Stimulated activated CD8-positive, alpha-beta memory T cell treated with anti-CD3 and anti-CD28 coated beads, Interleukin-2, amount 100 ng/mL, for 48 hours (primary cell): ENCODE data around the gene FNTB.

ENCODE experiments used
- DNase-seq, 2 donors: peaks; one replicate each; pipeline ENCODE4 v3.0.0-alpha.2; 2020; ENCODE audit warnings: low read depth in 2 of 2

Gene FNTB, protein sequence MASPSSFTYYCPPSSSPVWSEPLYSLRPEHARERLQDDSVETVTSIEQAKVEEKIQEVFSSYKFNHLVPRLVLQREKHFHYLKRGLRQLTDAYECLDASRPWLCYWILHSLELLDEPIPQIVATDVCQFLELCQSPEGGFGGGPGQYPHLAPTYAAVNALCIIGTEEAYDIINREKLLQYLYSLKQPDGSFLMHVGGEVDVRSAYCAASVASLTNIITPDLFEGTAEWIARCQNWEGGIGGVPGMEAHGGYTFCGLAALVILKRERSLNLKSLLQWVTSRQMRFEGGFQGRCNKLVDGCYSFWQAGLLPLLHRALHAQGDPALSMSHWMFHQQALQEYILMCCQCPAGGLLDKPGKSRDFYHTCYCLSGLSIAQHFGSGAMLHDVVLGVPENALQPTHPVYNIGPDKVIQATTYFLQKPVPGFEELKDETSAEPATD

DNA sequence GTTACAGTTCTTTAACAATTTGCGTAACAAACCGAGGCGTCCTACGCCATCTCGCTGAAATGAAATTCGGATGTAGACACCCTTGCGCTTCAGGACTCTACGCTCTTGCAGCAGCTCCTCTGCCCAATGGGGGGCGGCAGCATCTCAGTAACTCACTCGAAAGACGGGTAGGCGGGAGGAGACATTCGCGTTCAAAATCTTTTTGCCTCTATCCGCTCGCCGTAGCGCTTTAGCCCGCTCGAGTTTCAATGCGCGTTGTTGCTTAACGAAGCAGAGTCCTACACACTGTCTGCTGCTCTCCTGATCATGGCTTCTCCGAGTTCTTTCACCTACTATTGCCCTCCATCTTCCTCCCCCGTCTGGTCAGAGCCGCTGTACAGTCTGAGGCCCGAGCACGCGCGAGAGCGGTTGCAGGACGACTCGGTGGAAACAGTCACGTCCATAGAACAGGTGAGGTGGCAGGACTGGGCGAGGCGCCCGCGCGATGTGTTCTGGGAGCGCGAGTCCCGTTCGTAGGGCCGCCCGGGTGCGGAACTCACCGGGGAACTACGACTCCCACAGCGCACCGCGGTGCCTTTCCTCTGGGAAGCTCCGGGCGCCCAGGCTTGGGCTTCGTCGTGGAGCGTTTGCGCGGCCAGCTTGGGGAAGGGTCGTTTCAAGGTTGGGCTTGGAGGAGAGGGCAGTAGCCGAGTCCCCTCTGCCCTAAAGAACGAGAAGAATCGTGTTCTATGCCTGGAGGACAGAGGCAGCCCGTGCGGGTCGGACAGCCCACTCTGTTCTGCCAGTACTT lies at the start of gene FNTB:
TSS of gene FNTB (plus strand) at position 248 of the 790 bp plus-strand sequence. CDS start at position 307, 59 bp downstream.
- DNase-seq = peak; percentile 85 to 88

DNA sequence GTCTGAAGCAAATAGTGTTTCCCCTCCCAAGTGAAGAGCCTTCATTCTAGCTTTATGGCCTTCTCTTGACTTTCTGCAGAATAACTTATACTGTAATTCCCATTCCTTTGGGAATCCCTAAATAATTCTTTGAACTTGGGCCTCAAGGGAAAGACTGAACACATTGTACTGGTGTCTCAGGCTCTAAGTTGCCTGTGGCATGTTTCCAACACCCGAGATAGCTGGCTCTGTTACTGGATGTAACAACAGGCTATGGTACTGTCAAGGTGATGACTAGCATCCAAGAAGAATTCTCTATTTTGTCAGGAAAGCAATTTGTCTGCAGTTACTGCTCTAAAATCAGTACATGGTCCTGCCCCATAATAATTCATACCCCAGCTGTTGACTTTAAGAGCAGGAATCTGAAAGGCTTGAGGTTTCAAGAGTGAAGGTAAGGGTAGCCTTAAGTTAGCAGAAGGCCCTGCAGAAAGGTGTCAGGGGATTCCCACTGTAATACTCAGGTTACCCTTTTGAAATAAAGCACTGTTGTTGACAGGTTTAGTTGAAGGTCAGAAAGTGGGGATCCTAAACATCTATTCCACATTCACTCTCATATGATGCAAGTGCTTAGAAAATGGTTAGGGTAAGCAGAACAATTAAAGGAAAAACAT lies 49.4 kb upstream of the FNTB start:
- no peak for DNase-seq

DNA sequence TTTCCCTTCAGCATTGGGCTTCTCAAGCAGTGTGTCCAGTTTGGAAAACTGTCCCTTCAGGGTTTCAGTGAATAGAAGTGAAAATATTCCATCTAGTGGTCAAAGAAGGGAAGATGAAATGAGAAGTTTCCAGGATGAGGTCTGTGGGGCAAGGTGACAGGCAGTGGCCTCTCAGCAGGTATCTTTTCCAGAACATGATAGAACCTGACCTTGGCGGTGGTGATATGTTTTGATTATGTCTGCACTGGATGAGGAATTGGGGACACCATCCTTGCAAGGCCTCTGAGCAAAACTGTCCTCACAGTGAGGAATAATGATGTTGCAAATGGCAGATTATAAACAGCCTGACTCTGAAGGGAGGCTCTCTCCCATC lies 48.9 kb upstream of the FNTB start:
- no peak for DNase-seq

DNA sequence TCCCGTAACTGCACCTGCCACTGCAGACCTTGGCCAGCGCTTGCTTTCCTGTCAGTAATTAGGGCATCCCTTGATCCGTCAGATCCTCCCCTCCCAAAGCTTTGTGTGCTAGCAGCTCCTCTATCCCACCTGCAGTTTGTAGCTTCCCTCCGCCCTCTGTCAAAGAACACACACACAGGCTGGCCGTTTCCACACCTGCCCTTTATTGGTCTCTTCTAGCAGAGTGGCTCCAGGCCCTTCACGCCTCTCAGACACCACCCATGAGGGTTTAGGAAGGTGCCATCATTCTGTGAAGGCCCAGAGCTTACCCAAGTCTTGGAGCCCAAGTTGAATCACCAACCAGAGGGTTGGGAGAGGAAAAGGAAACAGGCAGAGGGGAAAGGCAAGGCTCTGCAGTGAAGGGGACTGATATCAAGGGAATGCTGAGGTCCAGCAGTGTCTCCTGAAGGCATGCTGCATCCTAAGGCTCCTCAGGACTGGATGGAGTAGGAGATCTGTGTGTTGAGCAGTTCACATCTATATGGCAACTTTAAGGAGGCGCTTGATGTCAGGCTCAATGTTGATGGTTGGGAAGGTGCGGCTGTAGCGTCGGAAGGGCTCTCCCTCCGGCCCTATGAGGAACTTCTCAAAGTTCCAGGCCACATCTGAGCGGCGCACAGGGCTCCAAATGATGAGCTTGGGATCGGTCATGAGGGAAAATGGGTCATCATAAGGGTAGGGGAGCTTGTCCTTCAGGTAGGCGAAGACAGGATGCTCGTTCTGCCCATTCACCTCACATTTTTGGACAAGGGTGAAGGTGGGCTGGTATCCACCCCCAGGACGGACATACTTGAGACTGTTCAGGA lies 47.5 kb upstream of the FNTB start:
- no peak for DNase-seq

DNA sequence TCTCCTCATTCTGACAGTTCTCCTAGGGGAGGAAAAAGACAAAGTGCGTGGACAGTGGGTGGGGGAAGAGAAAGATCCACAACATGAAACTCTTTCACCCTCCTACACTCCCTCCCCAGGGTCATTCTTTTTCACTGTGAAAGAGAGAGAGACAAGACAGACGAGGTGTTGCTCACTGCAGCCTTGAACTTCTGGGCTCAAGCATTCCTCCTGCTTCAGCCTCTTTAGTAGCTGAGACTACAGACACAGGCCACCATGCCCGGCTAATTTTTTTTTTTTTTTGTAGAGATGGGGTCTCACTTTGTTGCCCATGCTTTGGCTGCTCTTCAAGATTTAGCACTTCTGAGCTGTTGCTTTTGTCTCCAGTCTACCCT lies 46.9 kb upstream of the FNTB start:
- no peak for DNase-seq

DNA sequence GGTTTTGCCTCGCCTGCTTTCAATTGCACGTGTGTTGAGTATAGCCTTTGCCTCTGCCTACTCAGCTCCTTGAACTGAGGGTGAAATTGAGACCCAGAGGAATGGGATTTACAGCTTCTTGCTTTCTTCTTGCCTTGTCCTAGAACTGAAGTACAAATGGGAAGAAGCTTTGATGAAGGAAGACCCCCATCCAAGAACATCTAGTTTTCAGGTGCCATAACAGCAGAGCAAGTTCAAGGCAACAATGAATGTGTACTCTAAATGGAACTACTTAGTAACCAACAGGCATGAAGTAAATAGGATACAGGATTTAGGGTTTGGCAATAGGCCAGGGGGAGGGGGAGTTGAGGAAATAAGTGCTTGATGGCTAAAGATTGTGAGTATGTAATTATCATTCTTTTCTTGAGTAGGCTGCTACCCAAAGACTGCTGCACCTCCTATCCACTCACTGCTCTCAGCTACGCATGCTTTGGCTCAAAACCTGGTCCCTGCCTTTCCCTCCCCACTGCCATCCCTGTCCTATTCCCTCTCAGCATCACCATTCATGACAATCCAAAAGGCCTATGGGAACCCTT lies 46.3 kb upstream of the FNTB start:
- no peak for DNase-seq

DNA sequence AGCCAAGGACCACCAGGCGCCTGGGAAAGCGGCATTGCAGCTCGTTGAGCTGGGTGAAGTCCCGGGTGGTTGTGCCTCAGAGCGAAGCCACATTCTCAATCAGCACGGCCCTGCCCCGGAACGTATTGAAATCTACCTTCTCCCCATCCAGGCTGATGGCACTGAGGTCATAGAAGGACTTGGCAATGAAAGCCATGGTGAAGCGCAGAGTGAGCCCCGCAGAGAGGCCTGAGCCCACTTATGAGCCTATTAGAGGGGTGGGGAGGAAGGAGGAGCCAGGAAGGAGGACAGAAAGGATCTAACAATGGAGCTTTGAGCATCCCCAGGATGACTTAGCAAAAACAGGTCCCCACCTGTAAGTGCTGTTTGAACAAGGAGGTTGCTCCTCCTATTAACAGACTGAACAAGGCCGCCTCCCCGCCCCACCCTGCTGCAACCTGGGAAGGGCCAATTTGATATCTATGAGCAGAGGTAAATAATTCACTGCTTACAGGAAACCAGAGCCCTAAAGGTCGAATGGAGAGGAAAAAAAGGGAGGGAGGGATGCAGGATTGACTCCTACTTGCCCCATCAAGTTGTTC lies 44.1 kb upstream of the FNTB start, which contains the start of gene GPX2:
TSS of gene GPX2 (minus strand) at position 215 of the 581 bp plus-strand sequence. CDS start at position 196, 19 bp downstream.
- no peak for DNase-seq

DNA sequence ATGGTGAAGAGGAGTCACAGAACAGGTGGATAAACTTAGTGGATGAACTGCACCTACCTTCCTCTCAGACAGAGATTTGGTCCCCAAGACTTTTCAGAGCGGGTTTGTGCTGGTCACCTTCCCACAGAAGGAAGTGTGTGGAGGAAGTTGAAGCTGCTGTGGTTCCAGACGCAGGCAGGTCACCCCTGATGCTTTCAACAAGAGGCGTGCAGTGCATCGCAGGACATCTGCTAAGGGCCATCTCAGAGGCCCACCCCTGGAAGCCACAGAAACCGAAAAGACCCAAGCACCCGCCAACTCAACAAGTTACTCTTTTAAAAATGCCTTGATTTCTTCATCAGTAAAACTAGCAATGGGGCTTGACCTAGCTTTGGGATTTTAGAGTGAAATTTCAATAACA lies 43.1 kb upstream of the FNTB start:
- no peak for DNase-seq

DNA sequence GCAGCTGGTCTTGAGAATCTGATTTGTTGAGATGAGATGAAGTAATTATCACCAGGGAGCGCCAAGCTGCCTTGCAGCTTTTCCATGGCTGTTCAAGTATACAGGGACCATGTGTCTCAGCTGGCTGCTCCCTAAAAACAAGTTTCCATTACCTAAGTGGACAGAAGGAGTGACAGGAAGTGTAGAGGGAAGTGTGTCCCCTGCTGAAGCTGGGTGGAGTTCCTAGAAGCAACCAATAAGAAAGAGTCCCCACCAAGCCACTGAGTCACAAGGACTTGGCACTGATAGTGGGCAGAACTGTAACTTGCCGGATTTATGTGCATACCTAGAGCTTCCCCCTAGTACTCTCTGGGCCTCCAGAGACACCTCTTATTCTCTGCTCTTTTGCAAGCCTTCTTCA lies 42.7 kb upstream of the FNTB start:
- no peak for DNase-seq

DNA sequence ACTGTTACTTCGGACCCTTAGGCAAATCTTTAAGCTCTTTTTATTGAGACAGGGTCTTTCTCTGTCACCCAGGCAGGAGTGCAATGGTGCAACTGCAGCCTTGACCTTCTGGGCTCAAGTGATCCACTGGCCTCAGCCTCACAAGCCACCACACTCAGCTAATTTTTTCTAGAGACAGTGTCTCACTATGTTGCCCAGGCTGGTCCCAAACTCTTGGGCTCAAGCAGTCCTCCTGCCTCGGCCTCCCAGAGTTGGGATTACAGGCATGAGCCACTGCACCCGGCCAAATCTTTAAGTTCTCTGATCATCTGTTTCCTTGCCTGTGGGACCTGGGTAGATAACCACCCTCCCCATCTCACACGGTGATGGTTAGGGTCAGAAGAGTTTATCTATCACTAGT lies 41.8 kb upstream of the FNTB start:
- no peak for DNase-seq

DNA sequence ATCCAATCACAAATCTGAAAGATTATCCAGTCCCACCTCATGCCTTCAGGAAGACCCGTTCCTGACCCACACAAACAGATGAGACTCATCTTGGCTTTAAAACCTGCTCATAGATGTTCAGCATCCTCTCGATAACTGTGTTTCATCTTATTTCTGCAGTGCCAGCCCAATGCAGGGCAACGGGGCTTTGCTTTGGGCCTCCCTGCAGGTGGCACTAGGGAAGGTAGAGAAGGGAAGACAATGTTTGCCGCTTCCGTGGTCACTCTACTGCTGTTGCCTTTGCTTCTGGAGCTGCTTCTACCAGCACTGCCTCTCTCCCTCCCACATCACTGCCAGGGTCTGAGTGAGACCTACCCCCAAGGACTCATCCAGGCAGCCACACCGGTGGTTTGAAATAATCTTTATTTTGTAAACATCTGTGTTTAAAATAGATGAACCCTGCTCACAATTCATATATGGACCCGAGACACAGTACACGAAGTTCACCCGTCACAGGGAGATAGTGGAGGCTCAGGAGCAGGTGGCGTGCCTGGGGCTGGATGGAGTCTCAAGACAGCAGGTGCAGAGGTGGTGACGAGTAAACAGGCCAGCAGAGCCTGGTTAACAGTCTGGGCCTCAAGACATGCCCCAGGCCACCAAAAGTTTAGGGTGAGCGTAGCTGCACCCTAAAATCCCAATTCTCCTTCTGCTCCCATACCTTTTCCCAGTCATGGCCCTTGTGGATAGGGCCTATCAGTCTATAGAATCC lies 41.1 kb upstream of the FNTB start:
- no peak for DNase-seq

DNA sequence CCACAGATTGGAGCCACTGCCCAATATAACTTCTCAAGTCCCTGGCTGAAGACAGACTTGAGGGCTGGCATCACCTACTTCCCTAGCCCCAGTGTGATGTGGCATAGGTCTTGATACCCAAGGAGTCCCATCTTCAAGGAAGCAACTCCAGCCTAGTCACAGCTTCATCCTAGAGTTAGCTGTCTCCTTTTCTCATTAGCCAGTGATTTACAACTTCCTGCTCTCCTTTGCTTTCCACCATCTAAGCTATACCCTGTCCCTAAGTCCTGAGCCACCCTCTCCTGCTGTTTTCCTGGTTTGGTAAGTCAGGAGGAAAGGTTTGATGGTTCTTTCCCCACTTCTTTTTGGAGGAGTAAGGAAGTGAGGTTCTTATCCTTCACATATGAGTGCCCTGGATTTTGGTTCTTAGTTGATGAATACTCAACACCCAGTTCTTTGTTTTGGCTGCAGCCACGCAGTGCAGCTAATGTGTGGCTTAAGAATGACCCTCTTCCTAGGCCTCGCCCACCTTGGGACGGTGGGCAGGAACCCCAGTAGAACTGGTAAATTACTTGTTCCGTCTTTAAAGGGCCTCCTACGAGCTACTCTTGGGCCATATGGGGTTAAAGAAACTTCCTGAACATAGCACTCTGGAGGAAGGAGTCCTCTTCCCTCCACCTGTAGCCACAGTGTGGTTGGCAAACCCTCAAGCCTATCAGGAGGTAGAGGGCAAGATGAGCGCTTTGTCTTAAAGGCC lies 40.2 kb upstream of the FNTB start:
- no peak for DNase-seq

DNA sequence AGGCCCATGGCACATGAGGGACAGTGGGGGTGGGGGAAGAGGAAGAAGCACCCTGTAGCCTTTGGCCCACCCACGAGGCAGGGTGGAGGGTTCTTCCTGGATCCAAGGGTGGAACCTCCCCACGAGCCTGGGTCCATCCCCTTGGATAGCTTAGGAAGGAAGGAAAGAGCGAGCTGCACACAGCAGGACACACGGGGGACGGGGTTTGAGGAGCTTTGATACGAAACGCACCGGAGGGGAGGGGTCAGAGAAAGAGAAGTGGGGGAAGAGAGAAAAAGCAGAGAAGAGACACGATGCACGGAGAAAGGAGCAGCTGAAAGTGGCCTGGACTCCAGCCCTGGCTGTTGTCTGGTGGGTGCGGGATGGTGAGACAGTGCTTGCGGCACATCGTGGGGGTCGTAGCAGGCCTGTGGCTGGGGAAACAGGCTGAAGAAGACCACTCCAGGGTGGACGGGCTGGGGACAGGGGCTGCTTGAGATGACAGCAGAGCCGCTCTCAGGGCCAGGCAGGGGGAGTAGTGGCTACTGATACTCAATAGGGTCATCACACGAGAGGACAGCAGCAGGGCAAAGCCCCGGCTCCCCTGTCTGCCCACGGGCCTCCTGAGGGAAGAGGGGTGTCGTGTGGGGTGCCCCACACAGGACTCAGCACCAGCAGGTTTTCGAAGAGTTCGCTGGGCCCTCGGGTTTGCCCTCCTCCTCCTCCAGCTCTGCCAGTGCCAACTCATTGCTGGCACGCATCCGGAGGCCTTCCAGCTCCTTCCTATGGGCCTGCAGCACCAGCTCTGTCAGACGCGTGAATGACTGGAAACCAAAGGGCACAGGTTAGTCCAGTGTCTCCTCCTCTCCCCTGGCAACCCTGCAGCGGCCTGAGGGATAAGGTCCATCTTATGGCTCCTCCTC lies 38.7 kb upstream of the FNTB start:
- DNase-seq = no peak

DNA sequence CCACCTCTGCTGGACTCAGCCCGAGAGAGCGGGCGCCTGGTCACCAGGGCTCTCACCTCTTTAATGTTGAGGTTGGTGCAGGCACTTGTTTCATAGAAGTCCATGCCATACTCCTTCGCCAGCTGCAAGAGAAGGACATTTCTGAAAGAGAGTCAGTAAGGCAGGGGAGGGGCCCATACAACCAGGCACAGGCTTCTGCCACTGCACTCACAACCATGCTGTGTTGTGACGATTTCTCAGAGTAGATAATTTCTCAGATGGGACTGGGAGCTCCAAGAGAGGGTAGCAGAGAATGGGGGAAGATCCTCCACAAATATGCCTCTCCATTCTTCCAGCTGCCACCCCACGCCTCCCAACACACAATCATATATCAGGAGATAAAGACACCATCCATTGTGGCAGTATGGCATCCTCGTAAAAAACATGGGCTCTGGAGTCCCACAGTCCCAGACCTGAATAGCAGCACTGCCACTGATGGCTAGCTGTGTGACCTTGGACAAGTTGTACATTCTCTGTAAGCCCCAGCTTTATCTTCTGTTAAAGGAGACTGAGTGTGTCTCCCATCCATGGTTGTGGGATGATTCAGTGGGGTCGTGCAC lies 38.0 kb upstream of the FNTB start:
- DNase-seq = no peak

DNA sequence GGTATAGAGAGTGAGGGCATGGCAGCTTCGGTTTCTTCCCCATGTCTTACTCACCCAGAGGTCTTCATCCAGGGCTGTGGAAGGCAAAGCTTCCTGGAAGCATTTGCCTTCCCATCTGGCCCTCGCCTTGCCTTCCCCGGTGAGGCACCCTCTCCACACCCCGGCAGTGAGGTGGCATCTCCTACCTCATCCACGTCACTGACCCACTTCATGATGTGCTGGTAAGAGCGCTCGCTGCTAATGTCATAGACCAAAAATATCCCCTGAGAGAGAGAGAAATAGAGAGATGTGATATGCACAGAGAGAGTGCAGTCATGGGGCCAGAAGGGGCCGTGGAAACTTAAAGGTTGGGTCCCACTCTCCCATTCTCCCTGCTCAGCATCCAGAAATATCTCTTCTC lies 35.8 kb upstream of the FNTB start:
- DNase-seq = no peak

DNA sequence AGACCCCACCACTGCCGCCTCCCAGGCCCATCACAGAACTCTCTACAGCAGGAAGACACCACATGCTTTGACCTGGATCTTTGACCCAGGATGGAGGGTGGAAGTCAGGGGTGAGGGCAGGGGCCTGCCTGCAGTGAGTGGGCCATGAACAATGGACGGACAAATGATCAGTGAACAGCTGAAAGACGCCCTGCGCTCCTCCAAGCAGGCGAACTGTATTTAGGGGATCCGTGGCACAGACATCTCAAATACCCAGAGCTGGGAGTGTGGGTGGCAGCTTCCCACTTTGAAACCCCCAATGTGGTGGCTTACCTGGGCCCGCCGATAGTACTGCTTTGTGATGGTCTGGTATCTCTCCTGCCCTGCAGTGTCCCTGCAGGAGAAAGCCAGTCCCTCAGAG lies 35.4 kb upstream of the FNTB start:
- no peak for DNase-seq

DNA sequence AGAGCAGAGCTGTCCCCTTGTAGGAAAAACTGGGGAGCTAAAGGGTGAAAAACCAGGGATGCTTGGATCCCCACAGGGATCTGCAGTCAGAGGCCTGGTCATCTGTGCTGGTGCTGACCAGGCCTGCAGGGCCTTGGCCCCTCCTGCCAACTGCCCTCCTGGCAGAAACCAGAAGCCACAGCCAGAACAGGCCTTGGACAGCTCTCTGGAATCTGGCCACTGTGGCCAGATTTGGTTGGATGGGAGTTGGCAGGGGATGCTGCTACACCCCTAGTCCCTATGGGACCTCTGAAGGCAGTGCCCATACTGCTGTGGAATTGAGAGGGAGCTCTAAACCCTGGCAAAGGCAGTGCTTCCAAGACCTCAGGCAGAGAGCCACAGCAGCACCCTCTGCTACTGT lies 35.0 kb upstream of the FNTB start:
- DNase-seq = no peak
